Neural progenitor cell (in vitro differentiated cells): ENCODE data around the gene TCEA3. TPM values are rescaled to one million over a fixed set of nuclear protein-coding genes. Genes with fewer than 3 reads are reported as not detected.

Experiments used
- DNase-seq: peaks from one replicate; pipeline ENCODE4 v3.0.0-alpha.2; 2016; ENCODE audit warnings: low spot score
- H2AFZ ChIP-seq: fragments of 200-600 bp; sonication (generic); replicated peaks from 2 replicates; pipeline ENCODE4 v1.6.1; 2016; ENCODE audit warnings: antibody characterized with exemption
- H3F3A ChIP-seq: fragments of 200-600 bp; sonication (generic); 2 replicates; pipeline ENCODE4 v1.6.1; 2016; ENCODE audit warnings: antibody characterized with exemption, low read depth
- H3K27ac ChIP-seq: fragments of 200-600 bp; sonication (generic); 2 replicates; pipeline ENCODE4 v1.5.1; 2016; ENCODE audit warnings: mild to moderate bottlenecking
- H3K27me3 ChIP-seq: fragments of 200-600 bp; sonication (generic); 2 replicates; pipeline ENCODE4 v1.6.1; 2016; ENCODE audit warnings: mild to moderate bottlenecking, moderate library complexity
- H3K36me3 ChIP-seq: fragments of 200-600 bp; sonication (generic); 2 replicates; pipeline ENCODE4 v1.5.1; 2016
- H3K4me1 ChIP-seq: fragments of 200-600 bp; sonication (generic); 2 replicates; pipeline ENCODE4 v1.6.1; 2016; ENCODE audit warnings: mixed run types
- H3K4me2 ChIP-seq: fragments of 200-600 bp; sonication (generic); 2 replicates; pipeline ENCODE4 v1.6.1; 2016
- H3K4me3 ChIP-seq: fragments of 200-600 bp; sonication (generic); 2 replicates; pipeline ENCODE4 v1.5.1; 2016
- H3K79me2 ChIP-seq: fragments of 200-600 bp; sonication (generic); 2 replicates; pipeline ENCODE4 v1.6.1; 2016; ENCODE audit warnings: low read depth
- H3K9ac ChIP-seq: fragments of 200-600 bp; sonication (generic); 2 replicates; pipeline ENCODE4 v1.6.1; 2016
- H3K9me3 ChIP-seq: fragments of 200-600 bp; sonication (generic); 2 replicates; pipeline ENCODE4 v1.5.1; 2016; ENCODE audit warnings: low read depth
- H4K20me1 ChIP-seq: fragments of 200-600 bp; sonication (generic); 2 replicates; pipeline ENCODE4 v1.6.1; 2016; ENCODE audit warnings: low read depth
- H3K27ac Mint-ChIP-seq: 3 replicates; pipeline ENCODE4 v1.8.0; 2021; ENCODE audit warnings: mixed read lengths
- H3K27me3 Mint-ChIP-seq: 2 replicates; pipeline ENCODE4 v1.8.0; 2022; ENCODE audit warnings: low read depth, mild to moderate bottlenecking, inconsistent platforms, moderate library complexity, mixed read lengths; ENCODE audit not compliant: insufficient read depth
- H3K36me3 Mint-ChIP-seq: 3 replicates; pipeline ENCODE4 v1.8.0; 2021; ENCODE audit warnings: mixed read lengths
- H3K4me1 Mint-ChIP-seq: 3 replicates; pipeline ENCODE4 v1.8.0; 2021; ENCODE audit warnings: mixed read lengths
- H3K4me3 Mint-ChIP-seq: 3 replicates; pipeline ENCODE4 v1.8.0; 2021; ENCODE audit warnings: mild to moderate bottlenecking, moderate library complexity, mixed read lengths
- H3K9me3 Mint-ChIP-seq: 3 replicates; pipeline ENCODE4 v1.8.0; 2020; ENCODE audit warnings: mixed read lengths
- EZH2 ChIP-seq: fragments of 200-600 bp; sonication (generic); IDR thresholded peaks from 2 replicates; pipeline ENCODE4 v1.6.1; 2017; ENCODE audit warnings: antibody characterized with exemption, mild to moderate bottlenecking, moderate library complexity
- EZH2phosphoT487 ChIP-seq: fragments of 200-600 bp; sonication (generic); IDR thresholded peaks from 2 replicates; pipeline ENCODE4 v1.6.1; 2017; ENCODE audit warnings: antibody characterized with exemption
- total RNA-seq: library from RNA; depleted of rRNA; stranded (reverse); fragments of >200 nt; gene quantifications from 2 replicates; pipeline ENCODE4 v1.2.3, GENCODE V29; 2015; ENCODE audit warnings: low replicate concordance
- TF ChIP-seq, protein P1 (sequence below): fragments of 200-600 bp; sonication (generic); IDR thresholded peaks from 2 replicates; pipeline ENCODE4 v1.5.1; 2017; ENCODE audit warnings: antibody characterized with exemption, mild to moderate bottlenecking

Gene TCEA3
- total RNA-seq, 1 donor from 2014 or later, result 0.54 TPM

- no peak overlapping the region for H2AFZ ChIP-seq
- H3K4me2 ChIP-seq, result no peak overlapping the region
- H4K20me1 ChIP-seq, result peaks cover 88% of the 10 kb centered on the region
- no peak overlapping the region for H3K9ac ChIP-seq
- H3K4me1 ChIP-seq, result no peaks in the 10 kb centered on the region
- TF ChIP-seq EZH2phosphoT487 (no peak), EZH2 (no peak)
- TF ChIP-seq, protein P1, sequence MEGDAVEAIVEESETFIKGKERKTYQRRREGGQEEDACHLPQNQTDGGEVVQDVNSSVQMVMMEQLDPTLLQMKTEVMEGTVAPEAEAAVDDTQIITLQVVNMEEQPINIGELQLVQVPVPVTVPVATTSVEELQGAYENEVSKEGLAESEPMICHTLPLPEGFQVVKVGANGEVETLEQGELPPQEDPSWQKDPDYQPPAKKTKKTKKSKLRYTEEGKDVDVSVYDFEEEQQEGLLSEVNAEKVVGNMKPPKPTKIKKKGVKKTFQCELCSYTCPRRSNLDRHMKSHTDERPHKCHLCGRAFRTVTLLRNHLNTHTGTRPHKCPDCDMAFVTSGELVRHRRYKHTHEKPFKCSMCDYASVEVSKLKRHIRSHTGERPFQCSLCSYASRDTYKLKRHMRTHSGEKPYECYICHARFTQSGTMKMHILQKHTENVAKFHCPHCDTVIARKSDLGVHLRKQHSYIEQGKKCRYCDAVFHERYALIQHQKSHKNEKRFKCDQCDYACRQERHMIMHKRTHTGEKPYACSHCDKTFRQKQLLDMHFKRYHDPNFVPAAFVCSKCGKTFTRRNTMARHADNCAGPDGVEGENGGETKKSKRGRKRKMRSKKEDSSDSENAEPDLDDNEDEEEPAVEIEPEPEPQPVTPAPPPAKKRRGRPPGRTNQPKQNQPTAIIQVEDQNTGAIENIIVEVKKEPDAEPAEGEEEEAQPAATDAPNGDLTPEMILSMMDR, result no peak
- no peak overlapping the region for H3K27ac ChIP-seq
- Mint-ChIP-seq H3K27ac (no peak overlapping the region), H3K36me3 (peaks cover 54% of the 10 kb centered on the region), H3K9me3 (peaks cover 2% of the 10 kb centered on the region), H3K27me3 (no peaks in the 10 kb centered on the region), H3K4me3 (no peak overlapping the region), H3K4me1 (no peaks in the 10 kb centered on the region)
- peaks cover 99% of the 10 kb centered on the region for H3K79me2 ChIP-seq
- H3K27me3 ChIP-seq, result no peaks in the 10 kb centered on the region
- H3K9me3 ChIP-seq, result no peaks in the 10 kb centered on the region
- peaks cover 40% of the 10 kb centered on the region for H3K36me3 ChIP-seq
- no peak for DNase-seq
- peaks cover 35% of the 10 kb centered on the region for H3F3A ChIP-seq
- H3K4me3 ChIP-seq, result no peak overlapping the region
Measured at GRCh38 chr1:23331713-23332112, 92.8 kb downstream of the TCEA3 start.

Other genes with a start within 250 kb of the TCEA3 start
- gene HTR1D, start 207.2 kb downstream of the TCEA3 start, total RNA-seq, result 1.1 and 2.0 TPM in 2 replicates
- gene HNRNPR, start 80.5 kb downstream of the TCEA3 start, total RNA-seq, result 231 and 317 TPM in 2 replicates
- gene ZNF436, start 54.9 kb downstream of the TCEA3 start, total RNA-seq, result 10.4 and 15.4 TPM in 2 replicates
- gene ASAP3, start 59.4 kb upstream of the TCEA3 start, total RNA-seq, result 3.9 and 8.7 TPM in 2 replicates
- gene E2F2, start 106.5 kb upstream of the TCEA3 start, total RNA-seq, result 3.4 and 7.0 TPM in 2 replicates
- 99.9 and 235 TPM in 2 replicates for gene ID3, start 134.8 kb upstream of the TCEA3 start, total RNA-seq